CD8-positive, alpha-beta memory T cell (primary cell): ENCODE measurements around the gene OR4M2. TPM values are rescaled to one million over a fixed set of nuclear protein-coding genes. Genes with fewer than 3 reads are reported as not detected.
"Not testable (repeated sequence)": the region's sequence is repeated elsewhere in the genome, so short reads cannot be mapped to it uniquely, and the experiment has no call there.

Experiments used
- CTCF ChIA-PET: fragments of 350-600 bp; sonication (Branson Sonifier 250); formaldehyde crosslinking; loops from one replicate; lab custom pipeline; 2021; ENCODE audit warnings: antibody characterized with exemption; lab: Charles Lee
- POLR2A ChIA-PET: fragments of 350-600 bp; sonication (Branson Sonifier 250); formaldehyde crosslinking; loops from one replicate; lab custom pipeline; 2021; ENCODE audit warnings: antibody characterized with exemption; lab: Charles Lee
- DNase-seq, 5 donors: peaks; one replicate each; pipeline versions ENCODE4 v3.0.0 to v3.0.0-alpha.2; 2020 to 2022; ENCODE audit warnings: mixed read lengths in 1 of 5
- H3K27ac ChIP-seq: one replicate; pipeline ENCODE4 v1.7.0; 2013; ENCODE audit warnings: low read depth, mild to moderate bottlenecking, low read length, moderate library complexity
- H3K27me3 ChIP-seq: 2 replicates; pipeline ENCODE4 v1.7.0; 2013; ENCODE audit warnings: low read length, mild to moderate bottlenecking; ENCODE audit not compliant: insufficient read depth, poor library complexity, severe bottlenecking
- H3K36me3 ChIP-seq: 2 replicates; pipeline ENCODE4 v1.7.0; 2013; ENCODE audit warnings: mild to moderate bottlenecking, low read length, moderate library complexity; ENCODE audit not compliant: insufficient read depth
- H3K4me1 ChIP-seq: 2 replicates; pipeline ENCODE4 v1.7.0; 2013; ENCODE audit warnings: mild to moderate bottlenecking, low read length, moderate library complexity; ENCODE audit not compliant: insufficient read depth
- H3K4me3 ChIP-seq: 2 replicates; pipeline ENCODE4 v1.7.0; 2013; ENCODE audit warnings: mild to moderate bottlenecking, low read length
- H3K9me3 ChIP-seq: 2 replicates; pipeline ENCODE4 v1.7.0; 2013; ENCODE audit warnings: mild to moderate bottlenecking, low read length
- H3K27ac Mint-ChIP-seq, 8 donors: one replicate each; pipeline ENCODE4 v1.8.0; 2020 to 2021; ENCODE audit warnings: mixed read lengths in 8 of 8, mild to moderate bottlenecking in 6 of 8, inconsistent platforms in 3 of 8, moderate library complexity in 3 of 8
- H3K27me3 Mint-ChIP-seq, 2 donors: one replicate each; pipeline ENCODE4 v1.8.0; 2020 to 2021; ENCODE audit warnings: mixed read lengths in 2 of 2, mild to moderate bottlenecking in 1 of 2, moderate library complexity in 1 of 2
- H3K36me3 Mint-ChIP-seq, 3 donors: one replicate each; pipeline ENCODE4 v1.8.0; 2020 to 2021; ENCODE audit warnings: mixed read lengths in 3 of 3, inconsistent platforms in 1 of 3, mild to moderate bottlenecking in 1 of 3
- H3K4me1 Mint-ChIP-seq, 3 donors: one replicate each; pipeline ENCODE4 v1.8.0; 2020 to 2021; ENCODE audit warnings: mixed read lengths in 3 of 3, inconsistent platforms in 1 of 3, mild to moderate bottlenecking in 1 of 3
- H3K4me3 Mint-ChIP-seq, 7 donors: one replicate each; pipeline ENCODE4 v1.8.0; 2020 to 2021; ENCODE audit warnings: mixed read lengths in 7 of 7, mild to moderate bottlenecking in 6 of 7, moderate library complexity in 4 of 7, inconsistent platforms in 2 of 7
- H3K9me3 Mint-ChIP-seq, 5 donors: one replicate each; pipeline ENCODE4 v1.8.0; 2020 to 2022; ENCODE audit warnings: mixed read lengths in 5 of 5, mild to moderate bottlenecking in 3 of 5, moderate library complexity in 2 of 5, inconsistent platforms in 1 of 5
- polyA plus RNA-seq: library from polyadenylated mRNA; unstranded; fragments of 300-500 nt; fragmentation: Illumina TruSeq; gene quantifications from one replicate; pipeline ENCODE4 v1.2.3, GENCODE V29; 2021
- total RNA-seq, 2 experiments: library from RNA; stranded (reverse); gene quantifications; one replicate each; pipeline ENCODE4 v1.2.3, GENCODE V29; 2021

OR4M2 gene, protein sequence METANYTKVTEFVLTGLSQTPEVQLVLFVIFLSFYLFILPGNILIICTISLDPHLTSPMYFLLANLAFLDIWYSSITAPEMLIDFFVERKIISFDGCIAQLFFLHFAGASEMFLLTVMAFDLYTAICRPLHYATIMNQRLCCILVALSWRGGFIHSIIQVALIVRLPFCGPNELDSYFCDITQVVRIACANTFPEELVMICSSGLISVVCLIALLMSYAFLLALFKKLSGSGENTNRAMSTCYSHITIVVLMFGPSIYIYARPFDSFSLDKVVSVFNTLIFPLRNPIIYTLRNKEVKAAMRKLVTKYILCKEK
- total RNA-seq (not detected), polyA plus RNA-seq (not detected)

GRCh38 chr15:22080227-22080626 is at the start of gene OR4M2:
Gene OR4M2, plus strand, starts transcription at chr15:22080527. Its CDS starts 98 bp downstream, at chr15:22080625.
- DNase-seq, H3K4me3 ChIP-seq, CTCF ChIA-PET, H3K36me3 ChIP-seq, H3K9me3 Mint-ChIP-seq, H3K27me3 Mint-ChIP-seq, H3K27ac ChIP-seq, H3K4me1 Mint-ChIP-seq, POLR2A ChIA-PET, H3K9me3 ChIP-seq, H3K4me1 ChIP-seq, H3K36me3 Mint-ChIP-seq, H3K27ac Mint-ChIP-seq, H3K27me3 ChIP-seq, H3K4me3 Mint-ChIP-seq: not testable (repeated sequence)

GRCh38 chr15:22069267-22069666 is 11.1 kb upstream of the OR4M2 start:
- H3K27ac ChIP-seq, H3K4me3 ChIP-seq, H3K27ac Mint-ChIP-seq, H3K27me3 ChIP-seq, H3K36me3 Mint-ChIP-seq, POLR2A ChIA-PET, CTCF ChIA-PET, H3K4me3 Mint-ChIP-seq, H3K9me3 Mint-ChIP-seq, H3K4me1 ChIP-seq, DNase-seq, H3K36me3 ChIP-seq, H3K27me3 Mint-ChIP-seq, H3K9me3 ChIP-seq, H3K4me1 Mint-ChIP-seq: not testable (repeated sequence)

DNA sequence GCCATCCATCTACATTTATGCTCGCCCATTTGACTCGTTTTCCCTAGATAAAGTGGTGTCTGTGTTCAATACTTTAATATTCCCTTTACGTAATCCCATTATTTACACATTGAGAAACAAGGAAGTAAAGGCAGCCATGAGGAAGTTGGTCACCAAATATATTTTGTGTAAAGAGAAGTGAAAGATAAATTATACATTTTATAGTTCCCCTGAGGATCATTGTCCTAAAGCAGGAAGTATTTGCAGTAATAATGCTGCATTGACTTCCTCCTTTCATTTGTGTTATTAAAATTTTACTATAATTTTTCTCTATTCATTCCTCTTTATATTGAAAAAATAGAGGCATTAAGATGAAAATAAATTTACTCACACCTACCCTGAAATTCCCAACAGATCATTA is 1.1 kb downstream of the OR4M2 start:
- DNase-seq, H3K27me3 ChIP-seq, H3K9me3 ChIP-seq, H3K27ac ChIP-seq, POLR2A ChIA-PET, H3K9me3 Mint-ChIP-seq, H3K36me3 Mint-ChIP-seq, H3K4me1 ChIP-seq, H3K27me3 Mint-ChIP-seq, H3K4me3 ChIP-seq, H3K36me3 ChIP-seq, H3K4me3 Mint-ChIP-seq, H3K4me1 Mint-ChIP-seq, CTCF ChIA-PET, H3K27ac Mint-ChIP-seq: not testable (repeated sequence)

GRCh38 chr15:22098616-22099253 is 18.4 kb downstream of the OR4M2 start:
- CTCF ChIA-PET, H3K27me3 ChIP-seq, H3K4me1 ChIP-seq, H3K36me3 Mint-ChIP-seq, H3K9me3 ChIP-seq, POLR2A ChIA-PET, H3K9me3 Mint-ChIP-seq, H3K27me3 Mint-ChIP-seq, H3K36me3 ChIP-seq, H3K4me3 Mint-ChIP-seq, H3K4me3 ChIP-seq, H3K27ac Mint-ChIP-seq, H3K27ac ChIP-seq, H3K4me1 Mint-ChIP-seq, DNase-seq: not testable (repeated sequence)

- H3K36me3 Mint-ChIP-seq, H3K36me3 ChIP-seq, CTCF ChIA-PET, H3K4me3 Mint-ChIP-seq, H3K27me3 Mint-ChIP-seq, H3K4me1 ChIP-seq, H3K27me3 ChIP-seq, H3K27ac ChIP-seq, H3K9me3 Mint-ChIP-seq, H3K4me3 ChIP-seq, H3K9me3 ChIP-seq, H3K27ac Mint-ChIP-seq, H3K4me1 Mint-ChIP-seq, DNase-seq, POLR2A ChIA-PET: not testable (repeated sequence)
Measured at GRCh38 chr15:22099289-22099891, 19.1 kb downstream of the OR4M2 start.

DNA sequence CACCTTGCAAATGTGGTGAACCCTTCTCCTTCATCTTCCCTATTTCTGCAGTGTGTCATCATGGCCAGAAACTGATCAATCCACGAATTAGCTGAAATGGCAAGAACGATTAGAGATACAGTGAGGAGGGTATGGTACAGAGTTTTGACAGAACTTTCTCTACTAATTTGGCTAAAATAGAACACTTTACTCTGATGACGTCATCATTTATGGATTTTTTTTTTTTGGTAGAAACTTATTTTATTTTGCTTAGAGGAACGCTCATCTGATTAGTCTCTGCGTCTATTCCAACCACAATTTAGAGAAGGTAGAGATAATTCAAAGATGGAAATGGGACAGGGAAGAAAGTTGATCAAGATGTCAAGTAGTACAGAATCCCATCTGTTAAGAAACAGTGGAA is 41.7 kb downstream of the OR4M2 start:
- H3K27ac ChIP-seq, DNase-seq, H3K27me3 ChIP-seq, H3K36me3 ChIP-seq, H3K4me1 Mint-ChIP-seq, H3K9me3 ChIP-seq, H3K9me3 Mint-ChIP-seq, H3K27ac Mint-ChIP-seq, CTCF ChIA-PET, H3K4me3 ChIP-seq, H3K27me3 Mint-ChIP-seq, H3K4me3 Mint-ChIP-seq, POLR2A ChIA-PET, H3K4me1 ChIP-seq, H3K36me3 Mint-ChIP-seq: not testable (repeated sequence)

Other genes starting within 250 kb of the OR4M2 start
- gene POTEB, start 202.8 kb upstream of the OR4M2 start, total RNA-seq, result not detected
- not detected for gene POTEB, start 202.8 kb upstream of the OR4M2 start, polyA plus RNA-seq